Stimulated activated CD8-positive, alpha-beta memory T cell treated with anti-CD3 and anti-CD28 coated beads, Interleukin-12 subunit alpha, Interleukin-12 subunit beta, amount 100 ng/mL, for 1 hour (primary cell): ENCODE results near the gene DERL2.
A peak's percentile ranks its signal among the peaks of the same experiment; 100 is the strongest.

Experiments
- DNase-seq: peaks from one replicate; pipeline ENCODE4 v3.0.0-alpha.2; 2020; ENCODE audit warnings: low read depth

DERL2 gene

DNA sequence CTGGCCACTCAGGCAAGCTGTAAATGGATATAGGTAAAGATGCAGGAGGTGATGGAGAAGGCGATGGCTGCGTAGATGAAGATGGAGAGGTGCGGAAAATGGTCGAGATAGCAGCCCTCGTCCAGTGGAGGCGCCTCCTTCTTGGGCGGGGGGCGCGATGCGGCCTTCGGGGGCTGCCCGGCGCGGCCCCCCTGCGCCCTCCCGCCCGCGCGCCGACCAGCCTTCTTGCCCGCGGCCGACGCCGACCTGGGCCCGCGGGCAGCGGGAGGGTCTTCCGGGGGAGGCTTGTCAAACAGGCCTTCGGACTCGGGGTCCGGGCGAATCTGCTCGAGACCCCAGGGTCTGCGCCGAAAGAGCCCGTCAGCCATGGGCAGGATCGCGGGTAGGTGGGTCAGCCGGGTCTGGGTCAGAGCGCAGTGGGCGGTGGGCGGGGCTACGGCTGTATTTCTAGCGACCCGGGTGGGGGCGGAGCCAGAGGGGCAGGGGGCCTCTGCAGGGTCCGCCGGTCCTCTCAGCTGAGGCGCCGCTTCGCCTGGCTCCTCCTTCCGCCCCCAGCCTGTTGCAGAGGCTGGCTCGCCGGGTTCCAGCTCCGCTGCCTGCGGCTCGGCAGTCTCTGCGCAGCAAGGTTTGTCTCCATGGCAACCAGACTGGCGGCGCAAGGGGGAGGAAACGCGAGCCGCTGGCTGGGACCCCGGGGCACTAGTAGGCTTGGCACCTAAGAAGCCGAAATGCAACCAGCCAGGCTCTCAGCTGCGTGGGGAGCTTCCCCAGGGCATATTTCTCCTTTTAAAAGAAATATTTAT lies 14.8 kb upstream of the DERL2 start:
- DNase-seq = peak; percentile 46

DNA sequence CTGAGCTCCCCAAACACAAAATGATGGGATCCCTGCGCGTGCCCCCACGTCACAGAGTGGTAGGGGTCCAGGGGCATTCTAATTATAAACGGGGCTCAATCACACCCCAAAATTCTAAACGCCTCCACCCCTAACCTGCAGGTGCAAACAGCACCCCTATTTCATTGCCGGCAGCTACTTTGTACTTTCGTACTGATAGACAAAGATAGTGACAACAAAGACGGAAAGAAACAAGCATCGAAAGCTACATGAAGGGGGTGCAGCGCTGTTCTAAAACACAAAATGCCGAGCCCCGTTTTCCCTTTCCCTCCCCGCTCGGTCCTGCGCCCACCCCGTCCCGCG lies 14.2 kb upstream of the DERL2 start:
- DNase-seq = no peak

DNA sequence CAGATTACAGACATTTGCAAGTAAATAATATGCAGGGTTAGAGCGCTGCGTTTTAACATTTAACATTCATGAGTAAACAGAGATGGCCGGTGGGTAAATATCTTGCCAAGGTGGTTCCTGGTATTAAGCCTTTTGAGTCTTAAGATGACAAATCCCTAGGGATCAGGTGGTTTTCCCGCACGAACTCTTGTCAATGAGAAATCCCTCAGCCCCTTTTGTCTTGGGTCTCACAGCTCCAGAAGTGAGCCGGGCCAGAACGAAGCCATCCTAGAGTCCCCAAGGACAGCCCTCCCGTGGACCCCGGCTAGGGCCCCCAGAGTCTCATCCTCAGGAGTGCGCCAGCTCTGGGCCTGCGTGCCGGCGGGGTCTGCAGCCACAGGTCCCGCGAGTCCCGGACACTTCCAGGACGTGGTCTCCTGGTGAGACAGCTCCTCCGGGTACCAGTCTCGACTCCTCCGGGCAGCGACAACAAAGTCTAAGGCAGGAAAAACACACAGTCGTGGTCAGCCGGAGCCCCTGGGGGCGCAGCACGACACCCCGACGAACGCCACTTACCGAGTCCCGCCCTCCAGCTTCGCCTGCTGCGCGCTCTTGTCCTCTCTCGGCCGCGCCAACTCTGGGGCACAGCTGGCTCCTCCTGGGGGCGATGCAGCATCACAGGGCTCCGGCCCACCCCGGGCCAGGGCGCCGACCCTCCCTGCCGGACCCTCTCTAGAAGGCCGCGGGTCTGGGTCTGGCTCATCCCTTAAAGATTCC lies 13.7 kb upstream of the DERL2 start:
- DNase-seq = no peak

DNA sequence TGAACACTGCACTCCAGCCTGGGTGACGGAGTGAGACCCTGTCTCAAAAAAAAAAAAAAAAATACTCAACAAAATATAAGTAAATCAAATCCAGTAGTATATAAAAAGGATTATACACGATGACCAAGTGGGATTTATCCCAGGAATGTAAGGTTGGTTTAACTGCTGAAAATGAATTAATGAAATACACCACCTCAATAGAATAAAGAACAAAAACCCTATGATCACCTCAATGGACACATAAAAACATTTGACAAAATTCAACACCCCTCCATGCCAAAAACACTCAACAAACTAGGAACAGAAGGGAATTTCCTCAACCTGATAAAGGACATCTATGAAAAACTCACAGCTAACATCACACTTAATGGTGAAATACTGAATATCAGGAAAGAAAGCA lies 7.0 kb upstream of the DERL2 start:
- DNase-seq = no peak

DNA sequence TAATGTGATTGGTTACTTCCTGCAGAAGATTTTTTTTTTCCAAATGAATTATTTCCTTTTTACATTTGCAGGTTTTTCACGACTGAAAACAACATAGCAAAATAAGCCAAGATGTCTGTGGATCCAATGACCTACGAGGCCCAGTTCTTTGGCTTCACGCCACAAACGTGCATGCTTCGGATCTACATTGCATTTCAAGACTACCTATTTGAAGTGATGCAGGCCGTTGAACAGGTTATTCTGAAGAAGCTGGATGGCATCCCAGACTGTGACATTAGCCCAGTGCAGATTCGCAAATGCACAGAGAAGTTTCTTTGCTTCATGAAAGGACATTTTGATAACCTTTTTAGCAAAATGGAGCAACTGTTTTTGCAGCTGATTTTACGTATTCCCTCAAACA lies 2.8 kb upstream of the DERL2 start:
- no peak for DNase-seq

- peak; percentile 95 for DNase-seq
Measured at GRCh38 chr17:5486206-5487124, 487 bp upstream of the DERL2 start, which contains the start of gene MIS12. Gene MIS12 (plus strand): TSS chr17:5486566. CDS start chr17:5488863, 2,297 bp downstream.

GRCh38 chr17:5481451-5481850 lies 4.5 kb downstream of the DERL2 start:
- no peak for DNase-seq

DNA sequence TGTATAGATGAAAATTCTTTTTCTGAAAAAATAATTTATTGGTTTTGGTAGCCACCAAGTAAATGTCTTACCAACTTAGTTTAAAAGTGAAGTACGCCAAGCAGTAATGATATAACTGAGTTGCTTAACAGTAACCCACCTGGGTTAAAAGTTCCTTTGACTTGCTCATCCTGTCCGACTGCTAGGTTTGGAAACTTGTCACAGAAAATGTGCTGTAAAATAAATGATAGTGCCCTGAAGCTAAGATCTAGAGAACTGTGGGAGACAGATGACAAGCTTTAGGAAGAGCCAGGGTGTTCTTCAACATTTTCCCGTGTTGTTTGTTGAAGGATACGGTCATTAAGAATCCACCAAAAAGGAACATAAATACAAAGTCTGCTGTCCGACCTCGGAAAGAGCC lies 5.0 kb downstream of the DERL2 start:
- no peak for DNase-seq

GRCh38 chr17:5478992-5479391 lies 7.0 kb downstream of the DERL2 start:
- DNase-seq = no peak

GRCh38 chr17:5473906-5474305 lies 12.1 kb downstream of the DERL2 start:
- no peak for DNase-seq

DNA sequence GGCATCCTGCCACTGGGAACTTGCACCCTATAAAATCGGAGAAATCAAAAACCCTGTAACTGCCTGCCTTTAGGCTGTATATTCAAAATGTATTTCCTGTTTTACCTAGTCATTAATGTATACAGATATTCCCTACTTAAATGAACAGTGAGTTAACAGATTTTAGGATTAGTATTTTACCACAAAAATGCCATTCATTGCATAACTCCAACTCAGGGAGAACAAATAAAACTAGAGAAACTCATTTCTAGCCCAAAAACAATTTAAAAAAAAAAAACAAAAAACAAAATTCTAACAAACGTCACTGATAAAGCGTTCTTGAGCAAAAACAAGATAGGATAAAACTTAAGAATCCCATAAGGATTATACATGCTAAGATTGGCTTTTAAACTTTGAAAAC lies 13.5 kb downstream of the DERL2 start:
- DNase-seq = no peak

- no peak for DNase-seq
Measured at GRCh38 chr17:5468075-5468473, 17.9 kb downstream of the DERL2 start.

DNA sequence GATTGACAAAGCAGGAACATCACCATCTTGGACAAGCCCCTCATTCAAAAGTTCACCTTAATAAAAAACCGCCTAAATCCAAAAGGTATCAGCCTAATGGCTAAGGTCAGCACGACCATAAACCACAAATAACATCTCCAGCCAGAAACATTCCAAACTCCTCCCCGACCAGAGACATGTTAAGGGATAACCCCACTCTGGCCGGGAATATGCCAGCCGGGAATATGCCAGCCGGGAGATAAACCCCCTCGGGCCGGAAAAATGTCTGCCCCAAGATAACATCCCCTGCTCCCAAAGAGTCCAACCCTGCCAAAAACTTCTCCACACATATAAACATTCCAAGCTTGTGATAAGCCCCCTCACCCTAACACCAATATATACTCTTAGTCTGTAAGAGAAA lies 18.6 kb downstream of the DERL2 start:
- DNase-seq = no peak

DNA sequence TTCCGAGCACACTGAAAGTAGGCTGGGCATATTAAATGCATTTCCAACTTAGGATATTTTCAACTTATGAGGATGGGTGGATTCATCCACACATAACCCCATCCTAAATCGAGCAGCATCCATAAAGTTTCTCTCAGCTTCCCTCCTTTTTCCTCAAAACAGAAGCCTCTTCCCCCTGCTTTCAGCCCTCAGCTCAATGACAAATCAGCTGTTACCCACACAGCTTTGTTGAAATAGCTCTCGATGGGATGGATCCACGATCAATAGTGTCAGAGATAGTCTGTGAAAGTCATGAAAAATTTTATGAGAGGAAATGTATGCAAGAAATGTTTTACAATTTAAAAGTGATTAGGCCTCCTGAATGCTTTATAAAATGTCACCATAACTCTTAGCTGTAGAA lies 19.7 kb downstream of the DERL2 start:
- no peak for DNase-seq

DNA sequence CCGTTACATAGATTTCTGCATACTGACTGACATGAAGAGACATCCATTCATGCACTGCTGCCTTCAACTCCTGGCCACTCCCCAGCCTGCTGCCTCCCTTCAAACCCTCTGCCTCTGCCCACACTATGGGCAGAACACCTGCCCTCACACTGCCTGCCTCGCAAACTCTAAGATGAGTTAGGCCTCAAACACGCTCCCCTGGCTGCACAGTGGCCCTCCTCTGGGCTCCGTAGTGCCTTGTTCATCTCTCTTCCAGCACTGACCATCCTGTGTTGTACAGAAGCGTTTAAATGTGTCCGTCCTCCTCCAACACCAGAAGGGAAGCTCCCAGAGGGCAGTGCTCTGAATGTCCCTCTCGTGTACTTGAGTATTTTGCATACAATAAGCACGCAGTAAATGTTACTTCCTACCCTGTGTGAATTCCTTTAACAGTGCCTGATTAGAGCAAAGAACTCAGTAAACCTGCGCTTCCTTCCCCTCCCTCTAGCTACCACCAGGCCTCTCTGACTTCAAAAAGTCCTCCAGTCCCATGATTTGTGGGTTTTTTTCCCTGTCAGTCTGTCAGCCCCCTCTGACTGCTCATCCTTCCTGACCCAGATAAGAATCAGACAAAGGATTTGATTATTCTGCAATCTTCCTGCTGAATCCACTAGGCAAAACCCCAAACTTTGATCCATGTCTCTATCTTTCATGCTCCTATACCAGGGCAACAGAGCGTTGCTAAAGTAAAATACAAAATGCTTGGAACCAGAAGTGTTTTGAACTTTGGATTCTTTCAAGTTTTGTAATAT lies 21.1 kb downstream of the DERL2 start:
- DNase-seq = no peak

- DNase-seq = no peak
Measured at GRCh38 chr17:5446786-5447185, 39.2 kb downstream of the DERL2 start.

- DNase-seq = no peak
Measured at GRCh38 chr17:5444209-5444608, 41.8 kb downstream of the DERL2 start.

DNA sequence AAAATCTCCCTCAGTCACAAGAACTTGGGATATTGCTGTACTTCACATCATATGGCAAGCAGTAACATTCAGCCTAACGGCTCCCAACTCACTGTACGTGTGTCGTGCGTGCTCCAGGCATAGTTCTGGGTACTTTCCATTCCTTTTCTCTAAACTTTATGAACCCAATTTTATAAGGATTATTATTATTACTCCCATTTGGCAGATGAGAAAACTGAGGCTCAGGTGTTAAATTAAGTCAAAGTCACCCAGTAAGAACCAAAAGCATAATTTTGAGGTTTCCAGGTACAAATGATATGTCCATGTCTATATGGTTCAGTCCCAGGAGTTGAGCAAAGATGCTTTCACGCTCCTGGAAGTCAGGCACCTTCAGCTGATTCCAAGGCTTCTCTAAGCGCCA lies 42.2 kb downstream of the DERL2 start:
- no peak for DNase-seq

- DNase-seq = no peak
Measured at GRCh38 chr17:5439446-5439764, 46.6 kb downstream of the DERL2 start.

- peak; percentile 84 for DNase-seq
Measured at GRCh38 chr17:5438716-5439445, 47.1 kb downstream of the DERL2 start, which contains the start of gene C1QBP. Gene C1QBP (minus strand): TSS chr17:5439155. CDS start chr17:5439073, 82 bp downstream.

- no peak for DNase-seq
Measured at GRCh38 chr17:5437721-5438317, 48.2 kb downstream of the DERL2 start.
